H1 (cell line): Measurements from ENCODE around the gene TPSG1. TPM values are rescaled to one million over a fixed set of nuclear protein-coding genes. Genes with fewer than 3 reads are reported as not detected.

Source experiments
- CTCF ChIA-PET: fragments of 300-600 bp; sonication (Branson Sonifier 250); formaldehyde crosslinking; loops from one replicate; lab custom pipeline; 2021; ENCODE audit not compliant: partially characterized antibody; lab: Charles Lee
- POLR2A ChIA-PET: fragments of 300-600 bp; sonication (Branson Sonifier 250); formaldehyde crosslinking; loops from one replicate; lab custom pipeline; 2021; ENCODE audit warnings: inconsistent platforms; ENCODE audit not compliant: partially characterized antibody; lab: Charles Lee
- DNase-seq, 2 experiments: peaks; one replicate each; pipeline versions ENCODE4 v3.0.0 to v3.0.0-alpha.2; 2010 to 2022; ENCODE audit warnings: low spot score in 2 of 2, low read depth in 1 of 2, mixed read lengths in 1 of 2
- FAIRE-seq: peaks from 2 replicates; lab custom pipeline; 2011; peaks lifted over from hg19 to GRCh38; lab: Jason Lieb, UNC
- H2AFZ ChIP-seq: 2 replicates; pipeline ENCODE4 v1.8.1; 2012; ENCODE audit warnings: low read length, inconsistent platforms
- H2AK5ac ChIP-seq: 2 replicates; pipeline ENCODE4 v1.6.1; 2013; ENCODE audit warnings: low read depth, low read length
- H2BK120ac ChIP-seq: replicated peaks from 2 replicates; pipeline ENCODE3; 2013; ENCODE audit warnings: low read depth, low read length, inconsistent platforms
- H2BK12ac ChIP-seq: 2 replicates; pipeline ENCODE4 v1.6.1; 2013; ENCODE audit warnings: low read depth, low read length
- H2BK15ac ChIP-seq: 2 replicates; pipeline ENCODE4 v1.6.1; 2013; ENCODE audit warnings: low read length
- H2BK20ac ChIP-seq: 2 replicates; pipeline ENCODE4 v1.6.1; 2013; ENCODE audit warnings: low read length
- H2BK5ac ChIP-seq: 2 replicates; pipeline ENCODE4 v1.6.1; 2013; ENCODE audit warnings: low read depth, low read length
- H3K14ac ChIP-seq: 2 replicates; pipeline ENCODE4 v1.6.1; 2013; ENCODE audit warnings: inconsistent platforms; ENCODE audit not compliant: insufficient read length
- H3K18ac ChIP-seq: 2 replicates; pipeline ENCODE4 v1.6.1; 2013; ENCODE audit warnings: low read length; ENCODE audit errors: extremely low read depth
- H3K23ac ChIP-seq: 2 replicates; pipeline ENCODE4 v1.6.1; 2013; ENCODE audit warnings: inconsistent platforms; ENCODE audit not compliant: insufficient read length
- H3K23me2 ChIP-seq: 2 replicates; pipeline ENCODE4 v1.6.1; 2013; ENCODE audit warnings: low read depth, low read length
- H3K27ac ChIP-seq: 2 replicates; pipeline ENCODE4 v1.6.1; 2011; ENCODE audit warnings: low read depth, low read length, inconsistent platforms
- H3K27me3 ChIP-seq, 4 experiments: replicated peaks in 1 of 4; 1 replicate in 1 of 4; 2 replicates in 3 of 4; pipeline versions ENCODE4 v1.6.1 to v1.8.1; 2011 to 2013; ENCODE audit warnings: low read length in 3 of 4, mild to moderate bottlenecking in 3 of 4, inconsistent platforms in 2 of 4, mixed read lengths in 2 of 4, moderate library complexity in 1 of 4; ENCODE audit not compliant: control insufficient read depth in 3 of 4, insufficient read depth in 3 of 4; ENCODE audit errors: extremely low read depth in 1 of 4
- H3K36me3 ChIP-seq, 4 experiments: 2 replicates each; pipeline versions ENCODE4 v1.6.1 to v1.8.1; 2011 to 2013; ENCODE audit warnings: mild to moderate bottlenecking in 4 of 4, low read length in 3 of 4, moderate library complexity in 2 of 4, control low read depth in 1 of 4, inconsistent platforms in 1 of 4; ENCODE audit not compliant: insufficient read depth in 4 of 4, control insufficient read depth in 2 of 4
- H3K4ac ChIP-seq: replicated peaks from 2 replicates; pipeline ENCODE3; 2013; ENCODE audit warnings: low read length, low read depth, mixed read lengths, inconsistent platforms; ENCODE audit not compliant: insufficient read length
- H3K4me1 ChIP-seq, 4 experiments: replicated peaks in 1 of 4; 1 replicate in 1 of 4; 2 replicates in 3 of 4; pipeline versions ENCODE4 v1.6.1 to v1.8.1; 2011 to 2013; ENCODE audit warnings: low read length in 3 of 4, inconsistent platforms in 2 of 4, mixed read lengths in 1 of 4; ENCODE audit not compliant: insufficient read depth in 4 of 4, control insufficient read depth in 3 of 4
- H3K4me2 ChIP-seq, 2 experiments: 2 replicates each; pipeline versions ENCODE4 v1.6.1 to v1.8.1; 2011 to 2013; ENCODE audit warnings: low read depth in 2 of 2, low read length in 2 of 2, control low read depth in 1 of 2, inconsistent platforms in 1 of 2, mild to moderate bottlenecking in 1 of 2; ENCODE audit not compliant: insufficient read depth in 1 of 2
- H3K4me3 ChIP-seq, 4 experiments: fragments of 200-600, 300-600 bp in 1 of 4; sonication (generic), shearing (Covaris generic), sonication (Bioruptor Twin) in 1 of 4; 2 replicates each; pipeline versions ENCODE4 v1.5.1 to v1.8.1; 2011 to 2016; ENCODE audit warnings: low read length in 4 of 4, low read depth in 3 of 4, control low read depth in 2 of 4, inconsistent platforms in 2 of 4, mild to moderate bottlenecking in 2 of 4, mixed read lengths in 1 of 4, moderate library complexity in 1 of 4; ENCODE audit not compliant: insufficient read depth in 2 of 4; ENCODE audit errors: extremely low read depth in 1 of 4
- H3K56ac ChIP-seq: replicated peaks from 2 replicates; pipeline ENCODE3; 2013; ENCODE audit warnings: low read depth, mild to moderate bottlenecking, mixed read lengths, low read length, inconsistent platforms; ENCODE audit not compliant: insufficient read length
- H3K79me1 ChIP-seq: 2 replicates; pipeline ENCODE4 v1.6.1; 2013; ENCODE audit warnings: low read depth, low read length, control low read depth
- H3K79me2 ChIP-seq, 2 experiments: 2 replicates each; pipeline versions ENCODE4 v1.6.1 to v1.8.1; 2012 to 2013; ENCODE audit warnings: low read length in 2 of 2, mild to moderate bottlenecking in 2 of 2, inconsistent platforms in 1 of 2; ENCODE audit not compliant: insufficient read depth in 2 of 2, control insufficient read depth in 1 of 2
- H3K9ac ChIP-seq, 4 experiments: replicated peaks in 1 of 4; 1 replicate in 1 of 4; 2 replicates in 3 of 4; pipeline versions ENCODE4 v1.6.1 to v1.8.1; 2011 to 2013; ENCODE audit warnings: low read depth in 3 of 4, low read length in 3 of 4, control low read depth in 2 of 4, mild to moderate bottlenecking in 2 of 4, moderate library complexity in 2 of 4, inconsistent platforms in 1 of 4; ENCODE audit errors: extremely low read depth in 1 of 4
- H3K9me3 ChIP-seq, 2 experiments: 2 replicates each; pipeline versions ENCODE4 v1.6.1 to v1.8.1; 2012 to 2013; ENCODE audit warnings: mild to moderate bottlenecking in 2 of 2, moderate library complexity in 2 of 2, control low read depth in 1 of 2, inconsistent platforms in 1 of 2, low read depth in 1 of 2, low read length in 1 of 2, mixed read lengths in 1 of 2; ENCODE audit not compliant: insufficient read depth in 2 of 2
- H4K20me1 ChIP-seq, 2 experiments: replicated peaks in 1 of 2; 2 replicates each; pipeline versions ENCODE3 to v1.8.1; 2011 to 2013; ENCODE audit warnings: inconsistent platforms in 2 of 2, low read length in 2 of 2, mild to moderate bottlenecking in 1 of 2; ENCODE audit not compliant: insufficient read depth in 2 of 2, control insufficient read depth in 1 of 2
- H4K5ac ChIP-seq: 2 replicates; pipeline ENCODE4 v1.6.1; 2013; ENCODE audit warnings: low read length, low read depth, mixed read lengths, inconsistent platforms; ENCODE audit not compliant: insufficient read length
- H4K8ac ChIP-seq: 2 replicates; pipeline ENCODE4 v1.8.0; 2013; ENCODE audit warnings: mild to moderate bottlenecking, moderate library complexity, low read length, inconsistent platforms; ENCODE audit not compliant: insufficient read depth; ENCODE audit errors: extremely low read depth
- H4K91ac ChIP-seq: replicated peaks from 2 replicates; pipeline ENCODE3; 2013; ENCODE audit warnings: low read length, mixed read lengths, inconsistent platforms; ENCODE audit not compliant: insufficient read length
- POU5F1 ChIP-seq: IDR thresholded peaks from 2 replicates; pipeline ENCODE4 v1.6.1; 2011; ENCODE audit warnings: low read depth, mild to moderate bottlenecking, low read length, moderate library complexity
- SAP30 ChIP-seq: fragments of 300-600 bp; sonication (generic); IDR thresholded peaks from 2 replicates; pipeline ENCODE4 v1.7.1; 2012; ENCODE audit warnings: low read length, moderate library complexity, mild to moderate bottlenecking, inconsistent platforms; ENCODE audit not compliant: insufficient read depth, insufficient replicate concordance
- SIN3A ChIP-seq, 2 experiments: IDR thresholded peaks in 1 of 2; conservative IDR thresholded peaks in 1 of 2; 2 replicates each; pipeline ENCODE4 v1.6.1; 2011 to 2012; ENCODE audit warnings: low read length in 2 of 2, improper control_type of control experiment in 1 of 2, low read depth in 1 of 2, mild to moderate bottlenecking in 1 of 2
- TAF1 ChIP-seq: IDR thresholded peaks from 2 replicates; pipeline ENCODE4 v1.6.1; 2011; ENCODE audit warnings: mild to moderate bottlenecking, low read depth, low read length
- WGBS, 2 experiments: shearing (Covaris generic) in 1 of 2; methylation state at CpG; one replicate each; pipeline versions ENCODE4 v1.1.6 to v1.1.7; 2013 to 2015; ENCODE audit warnings: low lambda C conversion rate in 2 of 2, mixed read lengths in 2 of 2, inconsistent platforms in 1 of 2, low coverage in 1 of 2, missing lambda C conversion rate in 1 of 2; ENCODE audit not compliant: insufficient replicate concordance in 2 of 2, insufficient coverage in 1 of 2, insufficient read length in 1 of 2; ENCODE audit errors: extremely low coverage in 1 of 2, missing lambda C conversion rate in 1 of 2; 5-methylcytosine and 5-hydroxymethylcytosine counted together
- polyA plus RNA-seq, 7 experiments: library from polyadenylated mRNA; depleted of rRNA in 3 of 7; stranded (reverse) in 5 of 7; unstranded in 2 of 7; fragments of >200 nt in 5 of 7; fragments of 200-250 nt in 2 of 7; gene quantifications; 1 replicate in 5 of 7; 2 replicates in 1 of 7; 4 replicates in 1 of 7; pipeline versions ENCODE4 v1.2.1 to v1.2.3, GENCODE V29; 2011 to 2013; ENCODE audit warnings: missing spikeins in 2 of 7, mixed read lengths in 2 of 7
- total RNA-seq: library from RNA; stranded (reverse); fragmentation: NEBNext Ultra II Directional; extraction: Animal tissue kit (Norgen Biotek cat#: 25700); gene quantifications from 2 replicates; pipeline ENCODE4 v1.2.1, GENCODE V29; 2021

The TPSG1 gene
- total and polyA plus RNA-seq, 2 of the 8 experiments (the other 6 are each of a cell fraction or from before 2014, with no cell fraction given) = not detected

- Histone ChIP-seq H2BK20ac (no peak overlapping the region), H2AK5ac (no peak overlapping the region), H2BK12ac (no peak overlapping the region), H3K79me2 (no peaks in the 10 kb centered on the region), H4K91ac (no peak overlapping the region), H2BK15ac (no peak overlapping the region), H2BK120ac (no peak overlapping the region), H4K8ac (no peak overlapping the region), H3K9me3 (no peaks in the 10 kb centered on the region), H3K27me3 (peaks cover 0 to 2% (median under 1%) of the 10 kb centered on the region in 4 experiments; a peak in 1 of 7 replicates), H3K4me2 (no peak overlapping the region), H3K4me3 (no peak overlapping the region), H3K9ac (no peak overlapping the region), H3K56ac (no peak overlapping the region), H3K79me1 (no peaks in the 10 kb centered on the region), H3K18ac (no peak overlapping the region), H2AFZ (no peak overlapping the region), H3K23ac (no peak overlapping the region), H3K14ac (no peak overlapping the region), H4K5ac (no peak overlapping the region), H4K20me1 (peaks cover 0 to 8% of the 10 kb centered on the region in 2 experiments), H3K4ac (no peak overlapping the region), H3K36me3 (peaks cover 0 to 25% (median 3%) of the 10 kb centered on the region in 4 experiments; a peak in 4 of 8 replicates), H3K4me1 (no peaks in the 10 kb centered on the region; a peak in 1 of 7 replicates), H3K23me2 (no peaks in the 10 kb centered on the region), H2BK5ac (no peak overlapping the region), H3K27ac (no peak overlapping the region)
- POLR2A ChIA-PET = interaction anchor here (1.2 kb wide), 1 partner anchor 14 kb away, joined by 4 read pairs; no protein-coding TSS in a partner anchor
- DNase-seq = no peak
- CTCF ChIA-PET = interaction anchor here (0.9 to 1.5 kb wide), 3 partner anchors 29 to 483 kb away, joined by 3 to 4 read pairs (median 3); no protein-coding TSS in a partner anchor
- WGBS, 2 experiments = 91% methylated on average over 20 of the region's 25 CpGs; no CpG with 5 or more reads in 1 of the 2 experiments
- TF ChIP-seq SAP30 (no peak), SIN3A (conservative IDR thresholded peaks at IDR 0.05 in 1 of 2, IDR thresholded peaks at IDR 0.05 in 1 of 2; ENCODE audit: low read depth in 1 of 2, low read length in 2 of 2) (no peak), POU5F1 (no peak), TAF1 (no peak)
- no peak for FAIRE-seq
These were observed 2.3 kb downstream of the TPSG1 start for GRCh38 chr16:1222553-1223354.
